Lower lobe of right lung (tissue), 2 donors: Measurements from ENCODE around the gene HOXA6. TPM values are rescaled to one million over a fixed set of nuclear protein-coding genes. Genes with fewer than 3 reads are reported as not detected.
A peak's percentile ranks its signal among the peaks of the same experiment; 100 is the strongest.

Experiments used
- ATAC-seq, 2 donors: fragments of 200-7000 bp; cut with Tn5 transposase; one replicate each; pipeline ENCODE4 v1.9.1; 2020 to 2022; ENCODE audit warnings: mild to moderate bottlenecking in 2 of 2, moderate library complexity in 2 of 2
- DNase-seq: peaks from one replicate; pipeline ENCODE4 v3.0.0-alpha.2; 2020
- H3K27ac ChIP-seq: fragments of 200-600 bp; one replicate; pipeline ENCODE4 v1.8.0; 2022
- H3K27me3 ChIP-seq: fragments of 200-600 bp; one replicate; pipeline ENCODE4 v1.8.0; 2022; ENCODE audit warnings: low read depth
- H3K36me3 ChIP-seq: fragments of 200-600 bp; one replicate; pipeline ENCODE4 v1.8.0; 2022; ENCODE audit warnings: mild to moderate bottlenecking
- H3K4me1 ChIP-seq: fragments of 200-600 bp; one replicate; pipeline ENCODE4 v1.8.0; 2022
- H3K4me3 ChIP-seq: fragments of 200-600 bp; one replicate; pipeline ENCODE4 v1.8.0; 2022; ENCODE audit warnings: mild to moderate bottlenecking
- H3K9me3 ChIP-seq: fragments of 200-600 bp; one replicate; pipeline ENCODE4 v1.8.0; 2022
- CTCF ChIP-seq: fragments of 200-600 bp; IDR thresholded peaks from one replicate; pipeline ENCODE4 v1.8.0; 2022; ENCODE audit warnings: antibody characterized with exemption, mild to moderate bottlenecking
- intact Hi-C: fragments of 100-400 bp; cut with DNase I; formaldehyde crosslinking; loops from one replicate; pipeline ENCODE4 v1.11.0; 2022
- total RNA-seq: library from RNA; stranded (reverse); fragmentation: NEBNext Ultra II Directional; extraction: Animal tissue kit (Norgen Biotek cat#: 25700); gene quantifications from one replicate; pipeline ENCODE4 v1.2.1, GENCODE V29; 2021
- donor health status: DM: no; HTN: yes; CAD: no; lungs with severe emphysema.

The HOXA6 gene
- total RNA-seq, 1 donor from 2014 or later: 4.6 TPM

- peaks cover 82% of the 10 kb centered on the region for H3K27me3 ChIP-seq
- no peak for ATAC-seq
- intact Hi-C loops: no loop called here
Measured at GRCh38 chr7:27148756-27149641, 1.4 kb upstream of the HOXA6 start.

GRCh38 chr7:27148031-27148755, 619 bp upstream of the HOXA6 start:
- intact Hi-C loops: no loop called here
- H3K4me3 ChIP-seq: peak overlapping the region; percentile 60
- H3K4me1 ChIP-seq: peaks cover 51% of the 10 kb centered on the region
- TF ChIP-seq CTCF: no peak
- peak; percentile 46 for DNase-seq
- no peaks in the 10 kb centered on the region for H3K9me3 ChIP-seq
- H3K27me3 ChIP-seq: peaks cover 82% of the 10 kb centered on the region
- no peak for ATAC-seq
- H3K36me3 ChIP-seq: no peaks in the 10 kb centered on the region
- H3K27ac ChIP-seq: peak overlapping the region; percentile 89

More at GRCh38 chr7:27148756-27149641, 1.4 kb upstream of the HOXA6 start:
- H3K27ac ChIP-seq: peak overlapping the region; percentile 89
- H3K36me3 ChIP-seq: no peaks in the 10 kb centered on the region
- H3K9me3 ChIP-seq: no peaks in the 10 kb centered on the region
- DNase-seq: no peak
- H3K4me3 ChIP-seq: peak overlapping the region; percentile 60
- H3K4me1 ChIP-seq: peaks cover 51% of the 10 kb centered on the region
- no peak for TF ChIP-seq CTCF

- DNase-seq (no peak), ATAC-seq (no peak)
- no peaks in the 10 kb centered on the region for H3K36me3 ChIP-seq
- peak overlapping the region; percentile 89 for H3K27ac ChIP-seq
- peaks cover 39% of the 10 kb centered on the region for H3K4me1 ChIP-seq
- intact Hi-C loops: no loop called here
- no peak for TF ChIP-seq CTCF
- H3K9me3 ChIP-seq: no peaks in the 10 kb centered on the region
- H3K27me3 ChIP-seq: peaks cover 82% of the 10 kb centered on the region
- H3K4me3 ChIP-seq: peak overlapping the region; percentile 60
Measured at GRCh38 chr7:27146491-27147198, 929 bp downstream of the HOXA6 start.

GRCh38 chr7:27145914-27146412, 1.6 kb downstream of the HOXA6 start:
- ATAC-seq (no peak), DNase-seq (no peak)
- H3K27me3 ChIP-seq: peaks cover 79% of the 10 kb centered on the region
- H3K36me3 ChIP-seq: no peaks in the 10 kb centered on the region
- peaks cover 32% of the 10 kb centered on the region for H3K4me1 ChIP-seq
- peak overlapping the region; percentile 89 for H3K27ac ChIP-seq
- intact Hi-C loops: no loop called here
- no peaks in the 10 kb centered on the region for H3K9me3 ChIP-seq
- H3K4me3 ChIP-seq: peak overlapping the region; percentile 70
- TF ChIP-seq CTCF: no peak
